HG02642 (cell line): ENCODE results near the gene TEK.

Source experiments
- ATAC-seq: cut with Tn5 transposase; IDR thresholded peaks from one replicate; pipeline ENCODE4 v1.9.1; 2021; ENCODE audit warnings: mild to moderate bottlenecking; ENCODE audit not compliant: unreplicated experiment, poor library complexity

The TEK gene

DNA sequence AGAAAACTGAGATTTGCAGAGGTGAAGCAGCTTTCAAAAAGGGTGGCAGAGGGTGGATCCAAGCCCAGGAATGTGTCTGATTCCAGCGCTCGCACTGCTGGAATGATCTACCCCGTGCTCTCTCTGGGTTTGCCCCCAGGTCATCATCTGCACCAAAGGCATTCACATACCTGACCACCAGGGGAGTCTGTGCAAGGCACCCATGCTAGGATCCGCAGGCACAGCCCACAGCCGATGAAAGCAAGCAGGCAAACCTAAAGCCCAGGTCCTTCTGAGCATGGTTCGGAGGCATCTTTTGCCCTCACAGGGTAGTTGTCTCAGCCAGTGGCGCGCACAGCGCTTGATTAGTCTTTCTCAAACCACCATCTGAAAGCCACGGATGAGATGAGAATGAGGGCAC lies 56.6 kb downstream of the TEK start:
- ATAC-seq, result no peak

DNA sequence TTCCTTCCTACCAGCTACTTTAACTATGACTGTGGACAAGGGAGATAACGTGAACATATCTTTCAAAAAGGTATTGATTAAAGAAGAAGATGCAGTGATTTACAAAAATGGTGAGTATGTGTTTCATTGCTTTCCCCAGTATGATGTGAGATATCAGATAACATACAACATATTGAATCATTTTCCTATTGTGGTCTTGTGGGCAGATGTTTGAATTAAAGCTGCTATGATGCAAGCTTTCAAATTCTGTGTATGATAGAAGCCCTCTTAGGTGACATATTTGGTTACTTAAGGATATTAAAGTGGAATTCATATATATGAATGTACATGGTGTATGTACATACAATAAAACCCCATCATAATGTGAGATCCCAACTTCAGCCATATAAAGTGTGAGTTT lies 59.5 kb downstream of the TEK start:
- no peak for ATAC-seq

DNA sequence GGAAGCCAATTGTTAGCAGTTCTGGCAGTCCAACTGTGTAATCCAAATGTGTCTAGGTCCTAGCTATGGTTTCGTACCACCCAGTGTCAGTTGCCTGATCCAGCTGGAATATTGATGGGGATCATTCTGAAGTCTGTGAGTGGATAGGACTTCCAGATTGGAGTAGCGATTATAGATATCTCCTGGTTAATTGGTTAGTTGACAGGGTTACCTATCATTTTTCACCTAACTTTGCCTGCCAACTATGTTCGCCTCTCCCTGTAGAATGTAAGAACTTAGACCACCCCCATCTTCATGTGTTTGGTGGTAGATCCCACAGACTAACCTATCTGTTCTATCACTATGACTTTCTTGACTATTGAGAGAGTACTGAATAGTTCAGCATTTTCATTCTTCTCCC lies 59.9 kb downstream of the TEK start:
- no peak for ATAC-seq

DNA sequence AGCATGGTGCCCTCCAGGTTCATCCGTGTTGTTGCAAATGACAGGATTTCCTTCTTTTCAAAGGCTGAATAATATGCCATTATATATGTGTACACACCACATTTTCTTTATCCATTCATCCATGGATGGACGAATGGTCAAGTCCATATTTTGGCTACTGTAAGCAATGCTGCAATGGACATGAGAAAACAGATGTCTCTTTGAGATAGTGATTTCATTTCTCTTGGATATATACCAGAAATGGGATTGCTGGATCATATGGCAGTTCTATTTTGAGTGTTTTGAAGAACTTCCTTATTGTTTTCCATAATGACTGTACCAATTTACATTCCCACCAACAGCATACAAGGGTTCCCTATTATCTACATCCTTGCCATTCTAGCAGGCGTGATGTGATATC lies 67.9 kb downstream of the TEK start:
- ATAC-seq, result no peak

DNA sequence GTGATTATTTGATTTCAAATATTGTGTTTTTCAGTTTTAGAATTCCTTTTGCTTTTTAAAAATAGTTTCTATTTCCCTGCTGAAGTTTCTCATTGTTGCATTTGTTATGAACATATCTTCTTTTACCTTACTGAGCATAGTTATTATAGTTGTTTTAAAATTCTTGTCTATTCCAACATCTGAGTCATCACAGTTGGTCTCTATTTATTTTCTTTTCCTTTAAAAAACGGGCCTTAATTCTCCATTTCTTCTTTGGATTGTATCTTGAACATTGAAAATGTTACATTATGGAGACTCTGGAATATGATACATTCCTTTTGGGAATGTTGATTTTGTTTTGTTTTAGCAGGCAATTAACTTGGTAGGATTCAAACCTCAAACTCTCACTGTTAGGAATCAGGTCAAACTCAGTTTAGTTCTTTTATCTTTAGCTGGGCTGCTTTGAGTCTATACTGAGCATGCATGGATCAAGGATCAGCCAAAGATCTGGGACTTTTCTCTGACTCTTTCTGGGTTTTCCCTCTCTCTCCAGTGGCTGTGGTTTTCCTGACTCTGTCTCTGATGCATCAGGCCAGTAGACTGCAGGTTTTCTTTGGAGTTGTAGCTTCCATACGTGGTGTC lies 70.3 kb downstream of the TEK start:
- ATAC-seq, result no peak

DNA sequence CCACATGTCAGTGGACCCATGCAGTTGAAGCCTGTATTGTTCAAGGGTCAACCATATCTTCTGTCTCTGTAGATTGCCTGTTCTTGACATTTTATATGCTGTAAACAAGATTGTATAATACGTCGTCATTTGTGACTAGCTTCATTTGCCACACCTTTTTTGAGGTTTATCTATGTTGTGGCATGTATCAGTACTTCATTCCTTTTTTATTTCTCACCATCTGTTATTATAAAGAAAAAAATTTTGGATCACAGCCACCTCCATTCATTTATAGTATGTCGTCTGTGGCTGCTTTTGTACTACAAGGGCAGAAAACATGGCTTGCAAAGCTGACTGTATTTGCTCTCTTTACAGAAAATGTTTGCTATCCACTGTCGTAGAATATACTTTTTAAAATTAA lies 72.4 kb downstream of the TEK start:
- ATAC-seq, result no peak

DNA sequence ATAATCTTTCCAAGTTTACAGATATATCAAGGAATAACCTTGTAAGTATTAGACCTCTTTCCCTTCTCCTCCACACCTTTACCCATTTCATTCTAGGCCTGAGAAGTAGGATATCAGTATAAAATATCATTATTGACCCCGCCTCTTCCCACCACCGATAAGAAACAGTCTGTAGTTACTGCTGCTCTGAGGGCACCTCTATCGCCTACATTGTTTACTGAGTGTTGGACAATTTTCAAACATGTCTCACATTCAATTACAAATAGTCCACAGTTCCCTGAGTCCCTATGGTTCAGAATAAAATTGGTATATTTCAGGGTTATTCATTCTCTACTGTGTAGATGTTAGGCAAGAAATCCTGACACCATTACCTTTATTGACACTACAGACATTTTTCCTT lies 73.4 kb downstream of the TEK start:
- no peak for ATAC-seq

DNA sequence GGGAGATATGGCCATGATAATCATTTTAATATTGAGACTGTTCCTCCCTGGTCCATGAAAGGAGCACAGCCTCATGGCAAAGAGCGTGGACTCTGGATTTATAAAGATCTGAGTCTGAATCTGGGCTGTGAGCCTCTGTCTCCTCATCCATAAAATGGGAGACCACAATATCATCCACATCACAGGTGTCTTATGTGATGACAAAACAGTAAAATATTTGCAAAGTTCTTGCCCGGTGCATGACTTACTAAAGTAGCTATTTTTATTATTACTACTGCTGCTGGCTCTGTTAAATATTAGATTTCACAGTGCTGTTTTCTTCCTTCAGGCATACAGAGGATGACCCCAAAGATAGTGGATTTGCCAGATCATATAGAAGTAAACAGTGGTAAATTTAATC lies 74.1 kb downstream of the TEK start:
- no peak for ATAC-seq

DNA sequence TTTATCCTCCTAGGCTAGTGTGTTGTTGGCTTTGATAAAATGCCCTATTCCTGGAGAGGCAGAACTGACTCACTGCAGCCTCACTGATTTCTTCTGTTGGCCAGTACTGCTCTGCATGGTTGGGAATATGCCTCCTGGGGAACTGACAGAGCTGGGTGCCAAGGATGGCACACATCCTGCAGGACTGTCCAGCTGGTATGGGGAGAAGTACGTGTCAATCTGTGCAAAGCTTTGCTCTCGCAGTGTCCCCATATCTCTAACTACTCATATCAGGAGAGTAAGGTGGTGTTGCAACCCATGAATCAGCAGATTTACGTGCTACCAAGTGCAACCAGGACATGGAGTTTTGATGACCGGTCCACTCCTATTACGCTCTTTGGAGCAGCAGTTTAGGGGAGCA lies 74.7 kb downstream of the TEK start:
- no peak for ATAC-seq

DNA sequence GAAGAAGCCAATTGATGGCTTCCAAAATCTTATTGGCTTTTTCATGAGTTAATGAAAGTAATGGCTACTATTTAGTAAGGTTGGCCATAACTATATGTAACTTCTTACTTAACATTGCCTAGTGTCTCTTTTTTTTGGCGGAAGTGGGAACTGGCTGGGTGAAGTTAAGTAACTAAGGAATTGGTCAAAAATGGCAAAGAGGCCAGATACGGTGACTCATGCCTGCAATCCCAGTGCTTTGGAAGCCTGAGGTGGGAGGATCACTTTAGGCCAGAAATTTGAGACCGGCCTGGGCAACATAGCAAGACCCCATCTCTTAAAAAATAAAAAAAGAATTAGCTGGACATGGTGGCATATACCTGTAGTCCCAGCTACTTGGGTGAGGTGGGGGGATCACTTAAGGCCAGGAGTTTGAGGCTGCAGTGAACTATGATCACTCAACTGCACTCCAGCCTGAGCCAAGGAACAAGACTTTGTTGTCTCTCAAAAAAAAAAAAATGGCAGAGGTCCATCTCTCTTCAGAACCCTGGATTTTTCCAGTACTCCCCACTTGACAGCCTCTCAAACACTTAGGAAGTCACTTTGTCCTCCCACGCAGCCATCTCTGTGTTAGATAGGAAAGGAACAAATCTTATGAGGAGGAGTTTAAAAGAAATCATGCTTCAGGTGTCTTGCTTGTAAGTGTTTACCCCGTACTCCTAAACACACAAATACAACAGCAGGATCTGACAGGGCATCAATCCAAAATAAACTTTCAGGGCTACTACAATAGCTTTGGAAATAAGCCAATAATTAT lies 75.7 kb downstream of the TEK start:
- no peak for ATAC-seq

DNA sequence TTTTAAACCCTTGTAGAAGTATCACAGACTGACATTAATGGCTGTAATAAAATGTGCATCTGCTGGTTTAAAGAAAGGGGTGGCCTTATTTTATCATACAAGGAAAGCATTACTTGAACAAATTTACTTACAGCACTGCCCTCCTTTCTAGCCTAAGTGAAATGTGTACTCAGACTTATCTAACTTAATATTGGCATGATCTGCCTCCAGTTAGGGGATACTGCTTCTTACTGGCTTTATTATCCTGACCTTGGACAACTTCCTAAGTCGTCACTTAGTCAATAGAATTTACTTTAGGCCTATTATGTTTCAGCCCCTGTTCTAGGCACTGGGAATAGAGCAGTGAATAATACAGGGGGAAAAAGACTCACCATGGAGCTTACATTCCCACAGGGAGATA lies 79.4 kb downstream of the TEK start:
- no peak for ATAC-seq

DNA sequence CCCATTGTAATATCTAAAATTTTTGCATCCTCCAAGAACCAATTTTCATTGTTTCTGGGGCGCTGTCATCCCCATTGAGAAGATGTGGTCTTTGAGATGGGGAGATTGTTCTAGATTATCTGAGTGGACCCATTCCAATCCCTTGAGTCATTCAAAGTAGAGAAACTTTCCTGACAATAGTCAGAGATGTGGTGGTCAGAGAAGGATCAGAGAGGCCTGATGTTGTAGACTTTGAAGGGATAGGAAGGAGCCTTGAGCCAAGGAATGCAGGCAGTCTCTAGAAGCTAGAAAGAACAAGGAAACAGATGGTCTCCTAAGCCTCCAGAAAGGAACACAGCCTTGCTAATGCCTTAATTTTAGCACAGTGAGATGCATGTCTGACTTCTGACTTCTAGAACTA lies 80.4 kb downstream of the TEK start:
- no peak for ATAC-seq

DNA sequence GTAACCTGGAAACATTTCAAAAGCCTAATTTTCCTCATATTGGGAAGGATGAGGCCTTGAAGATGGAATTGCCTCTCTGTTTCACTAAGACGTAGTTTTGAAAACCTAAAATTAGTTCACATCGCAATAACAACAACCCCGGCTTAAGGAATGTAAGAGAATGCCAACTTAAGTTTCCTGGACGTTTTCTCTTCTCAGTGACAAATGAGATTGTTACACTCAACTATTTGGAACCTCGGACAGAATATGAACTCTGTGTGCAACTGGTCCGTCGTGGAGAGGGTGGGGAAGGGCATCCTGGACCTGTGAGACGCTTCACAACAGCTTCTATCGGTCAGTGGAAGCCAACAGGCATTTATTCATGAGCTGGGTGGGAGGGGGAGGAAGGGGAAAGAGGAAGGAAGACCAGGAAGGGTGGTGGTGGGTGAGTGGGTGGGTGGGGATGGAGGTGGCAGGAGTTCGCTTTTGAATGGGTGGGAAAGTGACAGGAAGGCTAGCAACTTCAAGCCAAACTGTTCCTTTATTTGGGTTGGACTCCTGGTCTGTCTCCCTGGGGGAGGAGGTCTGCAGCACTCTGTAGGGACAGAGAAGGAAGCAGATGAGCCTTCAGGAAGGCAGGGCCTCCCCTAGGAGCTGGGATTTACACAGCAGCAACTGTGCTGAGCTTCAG lies 83.4 kb downstream of the TEK start:
- ATAC-seq, result no peak

DNA sequence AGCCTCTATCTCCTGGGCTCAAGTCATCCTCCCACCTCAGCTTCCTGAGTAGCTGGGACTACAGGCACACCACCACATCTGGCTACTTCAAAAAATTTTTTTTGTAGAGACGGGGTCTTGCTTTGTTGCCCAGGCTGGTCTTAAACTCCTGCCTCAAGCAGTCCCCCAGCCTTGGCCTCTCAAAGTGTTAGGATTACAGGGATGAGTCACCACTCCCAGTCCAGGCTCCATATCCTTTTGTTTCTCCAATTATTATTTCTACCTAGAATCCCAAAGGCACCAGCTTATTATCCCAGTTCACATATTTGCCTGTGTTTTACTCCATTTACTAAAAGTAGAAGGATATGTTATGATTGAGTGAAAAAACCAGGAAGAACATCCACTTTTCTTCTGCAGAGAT lies 84.9 kb downstream of the TEK start:
- ATAC-seq, result no peak

DNA sequence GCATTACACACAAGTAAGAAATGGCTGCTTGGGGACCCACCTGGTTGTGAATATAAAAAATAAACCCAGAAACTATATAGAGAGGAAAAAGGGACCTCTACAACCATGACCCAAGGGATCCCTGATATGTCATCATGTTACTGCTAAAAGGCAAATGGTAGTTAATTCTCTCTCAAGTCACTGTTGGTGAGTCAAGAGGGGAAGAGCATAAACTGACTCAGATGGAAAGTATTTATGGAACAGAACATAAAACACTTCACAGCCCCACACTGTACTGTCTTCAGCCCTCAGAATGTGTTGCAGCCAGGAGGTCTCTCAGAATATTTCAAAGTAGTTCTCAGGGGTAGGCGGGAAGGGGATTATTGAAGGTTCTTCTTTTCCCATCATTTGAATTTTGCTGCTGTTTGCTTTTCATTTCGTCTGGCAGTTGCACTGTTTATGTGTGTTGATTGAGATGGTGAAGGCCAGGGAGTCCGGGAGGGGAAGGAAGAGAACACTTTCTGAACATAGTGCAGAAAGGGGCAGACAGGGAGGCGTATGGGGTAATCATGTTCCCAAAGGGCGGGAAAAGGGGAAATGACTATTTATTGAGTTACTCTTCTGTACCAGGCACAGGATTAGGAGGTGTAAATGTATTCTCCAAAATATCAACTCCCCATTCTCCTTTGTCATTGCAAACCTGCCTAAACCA lies 85.5 kb downstream of the TEK start:
- ATAC-seq, result no peak

DNA sequence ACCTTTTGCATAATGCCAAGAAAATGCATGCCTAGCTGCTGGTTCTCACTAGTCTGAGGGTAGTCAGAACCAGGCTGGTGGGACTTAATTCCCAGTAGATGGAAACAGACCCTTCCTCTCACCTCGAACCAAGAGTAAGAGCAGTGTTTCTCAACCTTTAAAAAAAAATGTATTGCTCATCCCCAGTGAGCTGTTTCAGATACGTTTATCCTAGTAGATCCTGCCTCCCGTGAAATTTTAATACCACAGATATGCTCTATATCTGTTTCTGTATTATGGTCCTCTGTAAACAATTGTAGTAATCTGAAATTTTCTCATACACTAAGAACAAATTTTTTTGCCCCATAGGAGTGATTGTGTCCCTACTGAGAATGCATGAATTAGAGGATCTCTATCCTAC lies 86.2 kb downstream of the TEK start:
- no peak for ATAC-seq

DNA sequence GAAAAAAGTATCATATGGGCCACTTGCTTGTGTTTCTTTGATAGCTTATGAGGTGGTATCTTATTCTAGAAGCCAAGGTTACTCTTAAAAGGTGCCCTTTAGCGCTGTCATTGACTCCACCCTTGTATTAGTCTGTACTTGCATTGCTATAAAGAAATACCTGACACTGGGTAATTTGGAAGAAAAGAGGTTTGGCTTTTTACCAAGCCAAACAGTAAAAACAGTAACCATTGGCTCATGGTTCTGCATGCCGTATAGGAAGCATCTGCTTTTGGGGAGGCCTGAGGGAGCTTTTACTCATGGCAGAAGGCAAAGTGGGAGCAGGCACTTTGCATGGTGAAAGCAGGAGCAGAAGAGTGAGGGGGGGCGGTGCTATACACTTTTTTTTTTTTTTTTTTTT lies 87.4 kb downstream of the TEK start:
- no peak for ATAC-seq

DNA sequence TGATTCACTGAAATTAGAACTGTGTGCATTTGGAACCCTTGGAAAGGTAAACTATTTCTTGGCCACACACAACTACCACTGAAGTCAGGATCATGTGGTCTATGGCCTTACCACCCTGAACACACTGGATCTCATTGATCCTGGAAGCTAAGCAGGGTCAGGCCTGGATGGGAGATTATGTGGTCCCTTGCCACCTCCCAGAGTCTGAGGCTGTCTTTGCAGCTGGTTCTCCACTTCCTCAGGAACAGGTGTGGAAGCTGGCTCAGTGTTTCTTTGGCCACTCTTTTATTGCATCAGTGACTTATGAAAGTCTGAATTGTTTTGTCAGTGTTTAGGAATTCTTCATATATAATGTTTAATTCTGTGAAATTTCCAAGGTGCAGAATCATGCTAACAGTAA lies 89.2 kb downstream of the TEK start:
- no peak for ATAC-seq

DNA sequence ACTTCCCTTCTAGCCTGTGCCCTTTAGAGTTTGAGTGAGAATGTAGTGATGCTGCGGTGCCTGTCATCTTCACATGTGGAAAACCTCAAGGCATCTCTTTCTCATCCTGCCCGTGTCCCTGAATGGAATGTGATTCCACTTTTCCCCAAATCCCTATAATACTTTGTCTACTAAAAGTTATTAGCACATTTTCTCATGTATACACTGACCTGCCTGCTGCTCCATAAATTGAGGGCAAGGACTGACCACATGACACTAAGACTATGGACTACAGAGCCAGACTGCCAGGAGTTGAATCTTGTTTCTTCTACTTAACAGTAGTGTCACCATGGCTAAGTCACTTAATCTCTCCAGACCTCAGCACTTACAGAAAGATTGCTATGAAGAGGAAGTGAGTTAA lies 93.0 kb downstream of the TEK start:
- ATAC-seq, result no peak

DNA sequence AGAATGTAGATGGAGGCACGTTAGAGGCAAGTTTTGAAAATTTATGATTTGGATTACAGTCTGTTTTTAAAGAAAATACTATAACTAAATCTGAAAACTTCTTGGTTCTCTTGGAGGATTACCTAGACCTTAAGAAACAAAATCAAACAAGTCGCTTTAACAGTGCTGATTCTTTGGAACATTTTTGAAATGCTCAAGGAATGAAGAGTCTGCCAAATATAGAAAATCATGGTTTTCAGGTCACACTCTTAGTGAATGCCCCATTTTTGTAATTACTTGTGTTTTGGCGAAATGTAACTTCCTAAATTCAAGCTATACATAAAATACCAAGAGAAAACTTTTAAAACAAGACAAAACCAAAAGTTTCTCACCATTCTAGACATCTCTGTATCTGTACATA lies 94.8 kb downstream of the TEK start:
- ATAC-seq, result no peak

DNA sequence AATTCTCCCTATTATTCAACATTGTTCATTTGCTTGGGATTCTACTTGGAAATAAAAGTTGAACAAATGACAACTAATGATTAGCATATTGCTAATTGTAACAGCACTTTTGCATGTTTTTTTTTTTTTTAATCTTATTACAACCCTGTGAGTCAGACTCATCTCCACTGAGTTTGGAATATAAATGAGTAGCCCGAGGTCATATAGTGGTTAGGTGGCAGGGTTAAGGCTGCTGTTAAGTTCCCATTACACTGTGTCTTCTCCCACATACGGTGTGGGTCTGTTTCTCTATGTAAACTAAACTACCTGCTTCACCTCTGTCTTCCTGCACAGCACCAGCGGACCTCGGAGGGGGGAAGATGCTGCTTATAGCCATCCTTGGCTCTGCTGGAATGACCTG lies 95.6 kb downstream of the TEK start:
- no peak for ATAC-seq
